HG03196 (cell line): Measurements from ENCODE around the gene C1QTNF6.

Experiments used
- ATAC-seq: cut with Tn5 transposase; IDR thresholded peaks from one replicate; pipeline ENCODE4 v1.9.1; 2021; ENCODE audit not compliant: unreplicated experiment

Gene C1QTNF6

GRCh38 chr22:37146507-37147180 lies 41.4 kb downstream of the C1QTNF6 start:
- ATAC-seq: no peak

- no peak for ATAC-seq
Measured at GRCh38 chr22:37146051-37146385, 42.0 kb downstream of the C1QTNF6 start.

GRCh38 chr22:37145180-37146050 lies 42.6 kb downstream of the C1QTNF6 start:
- no peak for ATAC-seq

GRCh38 chr22:37144180-37144554 lies 43.9 kb downstream of the C1QTNF6 start:
- ATAC-seq: no peak

GRCh38 chr22:37141971-37142370 lies 46.1 kb downstream of the C1QTNF6 start:
- no peak for ATAC-seq

- ATAC-seq: no peak
Measured at GRCh38 chr22:37141476-37141875, 46.6 kb downstream of the C1QTNF6 start.

GRCh38 chr22:37140686-37141323 lies 47.2 kb downstream of the C1QTNF6 start:
- no peak for ATAC-seq

GRCh38 chr22:37139762-37140161 lies 48.3 kb downstream of the C1QTNF6 start:
- no peak for ATAC-seq

GRCh38 chr22:37138849-37139561 lies 49.0 kb downstream of the C1QTNF6 start:
- no peak for ATAC-seq

GRCh38 chr22:37137903-37138665 lies 50.0 kb downstream of the C1QTNF6 start:
- ATAC-seq: no peak

GRCh38 chr22:37137131-37137530 lies 50.9 kb downstream of the C1QTNF6 start:
- no peak for ATAC-seq

GRCh38 chr22:37135023-37135422 lies 53.0 kb downstream of the C1QTNF6 start:
- no peak for ATAC-seq

- no peak for ATAC-seq
Measured at GRCh38 chr22:37133304-37134018, 54.6 kb downstream of the C1QTNF6 start.

GRCh38 chr22:37132773-37133172 lies 55.3 kb downstream of the C1QTNF6 start:
- no peak for ATAC-seq
